Measurements from ENCODE around the gene HOXA2. TPM values are rescaled to one million over a fixed set of nuclear protein-coding genes. Genes with fewer than 3 reads are reported as not detected.

Gene HOXA2
- polyA plus RNA-seq, 3 donors, result 9.5 to 11.8 (median 11.0) TPM

DNA sequence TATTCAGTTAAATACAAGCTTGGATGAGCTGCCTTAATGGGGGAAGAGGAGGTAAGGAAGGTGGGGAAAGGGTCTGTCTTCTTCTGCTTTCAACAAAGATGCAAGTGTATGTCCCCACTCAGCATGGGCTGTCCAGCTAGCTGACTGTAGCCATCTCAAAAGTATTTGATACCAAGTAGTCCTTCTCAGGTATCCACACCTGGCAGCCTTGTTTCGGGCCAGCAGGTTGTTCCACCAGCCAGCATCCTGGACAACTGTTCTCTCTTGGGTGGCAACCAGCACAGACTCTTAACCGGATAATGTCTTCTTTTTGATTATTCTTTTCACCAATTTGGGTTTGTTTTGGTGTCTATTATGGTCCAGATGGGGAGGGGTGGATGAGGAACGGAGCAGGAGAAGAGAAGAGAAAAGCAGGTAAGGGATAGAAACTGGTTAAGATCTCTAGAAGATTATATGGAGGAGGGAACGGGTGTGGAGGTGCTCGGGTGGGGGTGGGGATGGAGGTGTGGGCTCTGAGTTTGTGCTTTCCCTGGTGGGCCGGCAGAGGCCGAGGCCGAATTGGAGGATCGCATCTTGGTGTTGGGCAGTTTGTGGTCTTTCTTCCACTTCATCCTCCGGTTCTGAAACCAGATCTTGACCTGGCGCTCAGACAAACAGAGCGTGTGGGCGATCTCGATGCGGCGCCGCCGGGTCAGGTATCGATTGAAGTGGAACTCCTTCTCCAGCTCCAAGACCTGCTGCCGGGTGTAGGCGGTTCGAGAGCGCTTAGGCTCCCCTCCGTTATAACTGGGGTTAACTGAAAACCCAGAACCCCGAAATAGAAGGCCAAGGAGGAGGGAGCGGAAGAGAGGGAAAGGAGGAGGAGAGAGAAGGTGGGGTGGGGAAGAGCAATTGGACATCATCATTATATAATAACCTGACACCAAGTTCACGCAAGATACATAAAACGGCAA lies 26.6 kb upstream of the HOXA2 start:
- DNase-seq, result no peak

GRCh38 chr7:27128034-27128433 lies 25.6 kb upstream of the HOXA2 start:
- DNase-seq, result peak; percentile 85

- no peak for DNase-seq
Observed at GRCh38 chr7:27126596-27127327, 24.3 kb upstream of the HOXA2 start.

GRCh38 chr7:27125986-27126394 lies 23.5 kb upstream of the HOXA2 start:
- DNase-seq, result peak; percentile 86

DNA sequence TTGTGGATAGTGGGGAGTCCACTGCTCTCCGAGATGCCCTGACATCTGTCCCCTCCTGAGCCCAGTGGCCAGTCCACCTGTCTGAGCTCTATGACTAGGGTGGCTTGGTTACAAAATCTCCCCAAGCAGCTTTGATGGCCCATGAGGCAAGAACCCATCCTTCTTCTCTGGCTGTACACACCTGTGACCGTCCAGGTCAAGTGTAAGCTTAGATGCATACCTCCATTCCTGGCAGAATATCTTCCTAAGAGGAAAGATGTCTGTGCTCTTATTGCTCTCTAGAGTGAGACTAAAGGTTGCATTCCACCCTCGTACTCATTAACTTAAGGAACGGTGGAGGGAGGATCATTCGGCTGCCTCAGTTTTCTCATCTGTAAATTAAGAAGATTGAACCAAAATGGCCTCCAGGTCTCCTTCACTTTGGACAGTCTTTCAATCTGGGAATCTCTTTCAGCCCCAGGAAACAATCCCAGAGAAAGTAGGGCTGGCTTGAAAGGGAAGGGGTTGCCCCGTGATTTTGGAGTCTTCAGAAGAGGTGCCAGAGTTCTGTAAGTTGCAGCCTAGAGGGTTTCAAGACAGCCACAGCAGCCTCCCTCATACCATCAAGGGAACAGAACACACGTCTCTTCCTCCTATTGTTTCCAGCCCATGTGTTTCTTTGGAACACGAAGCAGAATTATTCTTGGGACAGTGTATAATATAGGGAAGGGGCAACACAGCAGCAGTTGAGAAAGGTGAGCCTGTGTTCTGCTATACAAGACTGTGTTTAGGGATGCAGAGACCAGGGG lies 22.6 kb upstream of the HOXA2 start:
- DNase-seq, result no peak

DNA sequence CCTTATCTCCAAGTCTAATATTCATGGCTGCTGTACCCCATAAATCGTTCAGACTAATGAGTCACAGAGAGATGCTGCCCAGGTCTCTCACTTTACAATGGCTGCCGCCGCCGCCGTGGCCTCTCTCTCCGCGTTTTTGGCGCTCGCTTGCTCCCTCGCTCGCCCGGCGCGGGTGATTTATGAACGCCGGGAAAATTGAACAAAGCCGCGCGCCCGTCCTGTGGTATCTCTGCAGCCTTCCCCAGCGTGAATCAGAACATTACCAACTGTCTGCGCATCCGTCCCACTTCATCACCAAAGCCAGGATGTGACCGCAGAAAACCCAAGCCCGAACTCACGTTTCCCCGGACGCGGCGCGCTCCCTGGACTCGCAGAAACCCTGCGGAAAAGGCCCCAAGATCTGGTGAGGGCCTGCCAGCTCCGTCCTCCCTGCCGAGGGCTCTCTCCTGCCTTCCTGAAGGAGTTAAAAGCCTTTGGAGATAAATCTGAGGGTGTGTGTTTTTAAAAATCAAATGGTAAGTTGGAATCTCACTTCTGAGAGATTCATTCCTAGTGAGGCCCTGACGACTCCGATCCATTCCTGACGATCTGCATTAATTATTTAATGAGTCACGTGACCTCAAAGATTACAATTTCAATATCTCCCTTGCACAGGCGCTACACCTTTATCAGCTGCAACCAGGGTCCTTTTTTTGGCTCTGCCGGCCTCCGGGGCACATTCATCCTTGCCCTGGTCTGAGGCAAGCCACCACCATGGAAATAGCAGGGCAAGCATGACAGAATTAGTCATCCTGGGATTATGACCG lies 21.8 kb upstream of the HOXA2 start:
- no peak for DNase-seq

- DNase-seq, result no peak
Observed at GRCh38 chr7:27123477-27124053, 21.1 kb upstream of the HOXA2 start.

DNA sequence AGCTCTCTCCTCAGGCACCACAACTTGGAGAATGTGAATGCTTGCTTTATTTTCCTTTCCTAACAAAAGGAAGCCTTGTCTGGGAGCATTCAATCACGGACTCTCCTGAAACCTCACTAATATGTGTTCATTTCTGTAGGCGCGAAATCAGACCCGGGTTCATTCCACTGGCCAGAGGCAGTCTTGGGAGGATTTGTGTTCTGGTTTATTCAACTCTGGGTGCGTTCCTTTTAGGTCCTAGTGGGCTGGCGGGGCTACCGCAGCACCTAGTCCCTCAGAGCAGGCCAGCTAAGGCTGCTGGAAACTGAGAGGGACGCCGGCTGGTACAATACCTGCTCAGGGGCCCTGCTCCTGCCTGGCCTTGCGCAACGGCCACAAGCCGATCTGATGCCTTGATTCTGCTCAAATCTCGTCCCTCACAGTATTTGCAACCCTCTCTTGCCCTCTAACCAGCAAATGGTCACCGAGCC lies 20.6 kb upstream of the HOXA2 start:
- DNase-seq, result no peak

- no peak for DNase-seq
Observed at GRCh38 chr7:27122077-27122910, 19.8 kb upstream of the HOXA2 start.

DNA sequence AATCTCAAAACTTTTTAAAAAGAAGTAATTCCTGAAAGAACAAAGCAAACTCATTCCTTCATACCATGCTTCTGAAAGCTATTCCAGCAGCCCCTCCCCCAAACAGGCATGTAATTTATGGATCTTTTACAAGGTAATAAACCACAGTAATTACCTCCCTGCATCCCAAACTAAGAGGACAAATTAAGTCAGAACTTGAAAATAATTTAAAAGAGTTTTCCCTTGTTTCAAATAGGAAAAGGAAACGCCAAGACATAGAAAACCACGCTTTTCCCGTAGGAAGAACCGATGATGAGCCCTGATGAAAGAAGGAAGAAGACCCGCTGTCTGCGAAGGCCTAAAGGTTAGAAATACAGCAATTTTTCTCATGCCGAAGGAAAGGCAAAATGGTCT lies 19.2 kb upstream of the HOXA2 start:
- no peak for DNase-seq

GRCh38 chr7:27119412-27119911 lies 17.0 kb upstream of the HOXA2 start:
- DNase-seq, result no peak

DNA sequence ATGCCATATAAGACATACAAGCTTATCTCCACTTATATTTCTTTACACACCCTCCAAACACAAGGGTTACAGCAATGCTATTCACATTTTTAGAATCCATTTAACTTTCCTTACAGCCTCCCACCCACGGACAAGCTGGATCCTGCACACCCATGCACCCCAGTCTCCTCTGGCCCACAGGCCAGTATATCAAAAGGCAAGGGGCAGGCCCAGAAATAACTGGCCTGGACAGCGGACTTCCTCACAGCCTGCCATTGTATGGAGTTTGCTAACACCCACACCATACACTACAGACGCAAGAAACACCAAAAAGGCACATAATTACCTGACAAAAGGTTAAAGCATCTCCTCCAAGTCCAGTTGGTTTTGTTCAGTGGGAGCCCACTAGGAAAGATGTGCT lies 16.1 kb upstream of the HOXA2 start:
- no peak for DNase-seq

GRCh38 chr7:27117887-27118491 lies 15.5 kb upstream of the HOXA2 start:
- no peak for DNase-seq

GRCh38 chr7:27116962-27117886 lies 14.7 kb upstream of the HOXA2 start:
- no peak for DNase-seq

GRCh38 chr7:27116031-27116961 lies 13.8 kb upstream of the HOXA2 start:
- no peak for DNase-seq

GRCh38 chr7:27115221-27116026 lies 12.9 kb upstream of the HOXA2 start:
- DNase-seq, result peak; percentile 94

All from renal pelvis (tissue), 4 donors.